ENCODE results near the gene SORCS2.

SORCS2 gene

DNA sequence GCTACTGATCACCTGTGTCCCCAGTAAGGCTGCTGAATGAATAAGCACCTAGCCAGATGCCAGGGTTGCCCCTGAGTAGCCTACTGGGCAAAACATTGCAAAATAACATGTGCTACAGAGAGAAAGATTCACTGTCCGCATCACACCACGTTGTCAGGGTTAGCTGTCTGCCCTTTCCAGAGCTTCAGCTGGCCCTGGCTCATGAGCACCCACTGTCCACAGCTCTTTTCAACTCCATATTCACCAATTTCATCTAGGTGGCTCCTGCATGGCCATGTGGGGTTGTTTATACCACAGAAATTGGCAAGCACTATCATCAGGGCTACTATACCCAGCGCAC lies 470.1 kb downstream of the SORCS2 start:
- DNase-seq = no peak

DNA sequence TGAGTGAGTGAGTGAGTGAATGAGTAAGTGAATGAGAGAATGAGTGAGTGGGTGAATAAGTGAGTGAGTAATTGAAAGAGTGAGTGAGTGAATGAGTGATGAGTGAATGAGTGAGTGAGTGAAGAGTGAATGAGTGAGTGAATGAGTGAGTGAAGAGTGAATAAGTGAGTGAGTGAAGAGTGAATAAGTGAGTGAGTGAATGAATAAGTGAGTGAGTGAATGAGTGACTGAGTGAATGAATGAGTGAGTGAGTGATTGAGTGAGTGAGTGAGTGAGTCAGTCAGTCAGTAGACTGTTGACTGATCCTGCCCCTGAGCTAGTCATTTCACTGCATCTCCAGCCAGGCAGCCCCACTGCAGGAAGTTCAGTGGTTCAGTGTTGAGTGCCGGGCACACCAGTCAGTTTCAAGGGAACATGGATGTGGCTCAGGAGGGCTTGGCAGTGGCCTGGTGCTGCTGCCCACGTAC lies 470.8 kb downstream of the SORCS2 start:
- DNase-seq = no peak

DNA sequence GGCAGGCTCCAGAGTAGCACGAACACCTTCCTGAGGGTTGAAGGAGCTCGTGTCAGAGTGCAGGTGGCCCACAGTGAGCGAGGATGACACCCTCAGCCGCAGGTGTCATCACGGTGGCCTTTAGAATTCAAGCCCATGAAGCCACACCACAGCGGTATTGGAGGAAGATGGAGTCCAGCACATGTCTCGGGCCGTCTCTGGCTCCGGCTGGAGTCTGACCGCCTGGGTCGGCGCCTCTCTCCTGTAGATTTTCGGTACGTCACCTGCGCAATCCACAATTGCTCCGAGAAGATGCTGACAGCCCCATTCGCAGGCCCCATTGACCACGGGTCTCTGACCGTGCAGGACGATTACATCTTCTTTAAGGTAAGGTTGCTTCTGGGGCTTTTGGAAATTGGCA lies 471.8 kb downstream of the SORCS2 start:
- DNase-seq = no peak

GRCh38 chr4:7665321-7665720 lies 473.0 kb downstream of the SORCS2 start:
- DNase-seq = no peak

- DNase-seq = no peak
These were observed 473.7 kb downstream of the SORCS2 start for GRCh38 chr4:7666011-7666410.

GRCh38 chr4:7666744-7667143 lies 474.4 kb downstream of the SORCS2 start:
- DNase-seq = no peak

- DNase-seq = no peak
These were observed 475.9 kb downstream of the SORCS2 start for GRCh38 chr4:7668271-7668670.

GRCh38 chr4:7668826-7669225 lies 476.5 kb downstream of the SORCS2 start:
- DNase-seq = no peak

DNA sequence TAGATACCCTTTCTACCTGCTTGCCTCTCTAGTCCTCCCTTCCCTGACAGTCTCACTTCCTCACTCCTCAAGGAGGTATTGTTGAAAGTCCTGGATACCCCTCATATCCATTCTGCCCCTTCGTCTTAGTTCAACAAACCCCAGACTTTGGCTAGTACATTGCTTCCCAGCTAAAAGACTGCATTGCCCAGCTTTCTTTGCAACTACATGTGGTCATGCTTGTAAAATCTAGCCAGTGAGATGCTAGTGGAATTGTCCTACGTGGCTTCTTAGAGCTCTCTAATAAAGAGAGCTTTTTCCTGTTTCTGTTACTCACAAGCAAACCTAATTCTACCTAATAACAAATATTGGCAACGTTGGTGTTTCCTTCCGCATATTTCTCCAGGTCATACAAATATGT lies 480.3 kb downstream of the SORCS2 start:
- DNase-seq = no peak

- DNase-seq = no peak
These were observed 480.8 kb downstream of the SORCS2 start for GRCh38 chr4:7673121-7673520.

DNA sequence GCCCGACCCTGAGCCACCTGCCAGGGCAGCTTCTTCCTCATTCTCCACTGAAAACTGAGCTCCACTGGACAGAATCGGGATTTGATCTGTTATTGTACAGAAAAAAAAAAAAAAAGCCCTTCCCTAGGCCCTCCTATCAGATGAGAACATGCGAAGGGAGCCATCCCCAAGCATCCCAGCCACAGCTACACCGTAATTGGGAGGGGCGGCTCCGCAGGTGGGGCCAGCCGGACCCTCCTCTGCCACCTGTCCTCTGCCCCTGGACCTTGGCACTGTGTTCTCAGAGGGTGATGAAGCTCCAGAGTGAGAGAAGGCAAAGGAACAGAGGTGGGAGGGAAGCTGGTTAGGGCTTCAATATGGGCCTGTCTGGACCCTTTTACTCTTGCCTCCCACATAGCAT lies 482.4 kb downstream of the SORCS2 start:
- no peak for DNase-seq

DNA sequence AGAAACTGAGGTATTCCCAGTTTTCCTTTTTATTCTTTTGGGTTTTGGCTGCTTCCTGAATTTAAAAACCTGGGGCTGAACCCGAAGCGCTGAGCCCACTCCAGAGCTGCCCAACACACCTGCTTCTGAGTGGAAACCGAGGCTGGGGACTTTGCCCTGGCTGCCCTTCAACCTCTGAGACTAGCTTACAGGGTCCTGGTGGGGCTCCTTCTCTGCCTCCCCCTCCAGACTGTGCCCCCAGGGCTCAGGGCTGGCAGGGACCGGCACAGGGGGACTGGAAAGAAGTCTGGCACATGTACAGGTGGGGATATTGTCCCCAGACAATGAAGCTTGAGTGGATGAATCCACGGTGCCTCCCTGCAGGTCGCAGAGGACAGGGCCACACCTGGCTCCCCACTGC lies 482.8 kb downstream of the SORCS2 start:
- no peak for DNase-seq

DNA sequence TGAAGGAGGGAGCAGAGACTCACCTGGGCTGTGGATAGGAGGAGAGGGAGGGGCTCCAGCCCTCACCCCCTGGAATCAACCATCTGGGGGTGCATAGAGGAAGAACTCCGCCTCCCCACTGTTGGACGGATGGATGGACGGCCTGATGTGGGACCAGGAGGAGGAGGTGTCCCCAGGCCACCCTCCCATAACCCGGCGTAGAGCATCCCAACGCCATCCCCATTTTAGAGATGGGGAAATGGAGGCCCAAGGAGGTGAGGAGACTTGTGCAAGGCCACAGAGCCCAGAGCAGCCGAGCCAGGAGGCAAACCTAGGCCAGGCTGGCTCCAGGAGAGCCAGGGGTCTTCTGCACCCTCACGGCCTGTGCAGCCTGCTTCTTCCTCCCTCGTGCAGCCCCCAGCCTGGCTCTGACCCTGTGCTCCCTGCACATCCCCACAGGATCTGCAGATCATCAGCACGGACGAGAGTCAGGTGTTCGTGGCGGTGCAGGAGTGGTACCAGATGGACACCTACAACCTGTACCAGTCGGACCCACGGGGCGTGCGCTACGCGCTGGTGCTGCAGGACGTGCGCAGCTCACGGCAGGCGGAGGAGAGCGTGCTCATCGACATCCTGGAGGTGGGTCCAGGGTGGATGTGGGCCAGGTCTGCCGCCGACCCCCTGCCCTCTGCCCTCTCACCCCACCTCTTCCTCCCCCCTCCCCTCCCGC lies 483.4 kb downstream of the SORCS2 start:
- DNase-seq = no peak

GRCh38 chr4:7676398-7676922 lies 484.1 kb downstream of the SORCS2 start:
- no peak for DNase-seq

DNA sequence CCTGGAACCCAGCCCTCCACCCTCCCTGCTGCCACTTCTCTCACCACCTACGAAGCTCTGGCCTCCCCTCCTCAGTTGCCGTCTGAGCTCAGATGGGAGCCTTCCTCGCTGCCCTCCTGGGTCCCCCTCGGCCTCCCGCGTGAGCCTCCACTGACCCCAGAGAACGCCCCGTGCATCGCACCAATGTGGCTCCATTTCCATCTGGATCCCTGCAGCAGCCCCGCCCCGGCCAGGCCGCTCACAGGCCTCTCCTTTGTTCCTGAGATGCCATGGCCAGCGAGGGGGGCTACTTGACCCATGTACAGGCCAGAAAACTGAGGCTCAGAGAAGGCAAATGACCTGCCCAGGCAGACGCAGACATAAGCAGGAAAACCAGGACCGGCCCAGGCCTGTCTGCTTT lies 484.7 kb downstream of the SORCS2 start:
- no peak for DNase-seq

DNA sequence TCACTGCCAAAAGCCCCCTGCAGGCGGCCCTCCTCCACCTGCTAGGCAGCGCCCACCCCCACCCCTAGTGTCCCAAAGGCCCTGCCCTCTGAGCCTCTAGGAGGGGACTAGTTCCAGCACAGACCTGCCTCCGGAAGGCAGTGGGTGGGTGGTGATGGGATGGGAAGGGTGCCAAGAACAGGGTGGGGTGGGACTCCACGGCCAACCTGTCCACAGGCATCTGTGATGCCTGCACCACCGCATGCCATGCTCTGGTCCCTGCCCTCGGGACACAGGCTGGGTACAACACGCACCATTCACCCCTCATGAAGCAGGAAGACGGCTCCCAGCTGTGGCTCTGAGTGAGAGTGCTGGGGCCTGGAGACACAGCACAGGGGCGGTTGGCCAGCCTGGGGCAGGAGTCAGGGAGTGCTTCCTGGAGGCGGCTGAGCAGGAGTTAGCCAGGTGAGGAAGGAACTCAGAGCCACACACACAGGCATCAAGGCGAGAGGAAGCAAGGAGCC lies 485.5 kb downstream of the SORCS2 start:
- DNase-seq = no peak

- DNase-seq = no peak
These were observed 486.0 kb downstream of the SORCS2 start for GRCh38 chr4:7678318-7678852.

GRCh38 chr4:7679406-7680040 lies 487.2 kb downstream of the SORCS2 start:
- DNase-seq = no peak

- no peak for DNase-seq
These were observed 487.8 kb downstream of the SORCS2 start for GRCh38 chr4:7680106-7680505.

GRCh38 chr4:7680731-7681130 lies 488.4 kb downstream of the SORCS2 start:
- DNase-seq = no peak

DNA sequence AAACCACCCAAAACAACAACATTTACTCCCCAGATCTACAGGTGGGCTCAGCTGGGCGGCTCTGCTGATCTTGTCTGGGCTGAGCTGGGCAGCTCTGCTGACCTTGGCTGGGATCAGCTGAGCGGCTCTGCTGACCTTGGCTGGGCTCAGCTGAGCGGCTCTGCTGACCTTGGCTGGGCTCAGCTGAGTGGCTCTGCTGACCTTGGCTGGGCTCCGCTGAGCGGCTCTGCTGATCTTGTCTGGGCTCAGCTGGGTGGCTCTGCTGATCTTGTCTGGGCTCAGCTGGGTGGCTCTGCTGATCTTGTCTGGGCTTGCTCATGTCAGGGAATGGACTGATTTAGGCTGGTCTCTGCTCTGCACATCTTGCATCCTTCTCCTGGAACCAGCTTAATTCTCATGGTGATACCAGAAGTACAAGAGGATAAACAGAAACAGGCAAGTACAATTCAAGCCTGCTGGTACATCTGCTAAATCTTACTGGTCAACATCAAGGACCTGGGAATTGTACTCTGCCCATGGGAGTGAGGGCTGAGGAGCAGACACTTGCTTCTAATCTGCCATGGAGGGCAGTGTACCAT lies 490.9 kb downstream of the SORCS2 start:
- no peak for DNase-seq

GRCh38 chr4:7684294-7684693 lies 492.0 kb downstream of the SORCS2 start:
- no peak for DNase-seq

DNA sequence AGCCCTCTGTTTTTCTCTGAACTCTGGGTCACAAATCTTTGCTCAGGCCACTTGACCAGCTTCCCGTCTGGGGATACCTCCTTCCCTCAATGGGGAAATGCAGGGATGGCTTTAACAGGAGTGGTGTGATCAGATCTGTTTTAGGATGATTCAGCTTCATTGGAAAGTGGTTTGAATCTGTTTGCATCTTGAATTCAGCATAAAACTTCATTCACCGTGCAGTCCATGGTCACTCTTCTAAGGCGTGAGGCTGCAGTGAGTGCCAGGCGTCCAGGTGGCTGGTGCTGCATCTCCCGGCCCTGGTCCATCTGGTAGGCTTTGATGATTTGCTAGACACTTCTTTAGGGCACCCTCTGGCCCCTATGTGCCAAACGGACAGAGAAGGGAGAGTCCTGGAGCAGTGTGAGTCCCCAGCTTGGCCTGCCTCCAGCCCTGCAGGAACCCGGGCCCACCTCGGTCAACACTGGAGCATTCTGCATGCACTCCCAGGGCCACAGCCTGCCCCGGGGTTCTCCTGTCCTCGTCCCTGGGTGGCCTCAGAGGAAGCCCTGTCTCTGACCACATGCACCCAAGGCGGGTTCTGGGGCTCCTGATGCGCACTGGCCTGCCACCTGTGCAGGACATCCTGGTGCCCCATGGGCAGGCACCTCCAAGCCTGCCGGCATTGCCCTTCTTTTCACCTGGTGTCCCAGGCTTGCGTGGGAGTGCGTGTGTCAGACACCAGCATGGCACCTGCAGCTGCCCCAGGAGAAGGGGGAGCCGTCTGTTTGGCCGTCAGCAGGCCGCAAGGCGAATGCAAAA lies 493.9 kb downstream of the SORCS2 start:
- no peak for DNase-seq

All from CD4-positive, alpha-beta T cell treated with Interferon gamma for 1 hour (primary cell).